Left cardiac atrium (tissue), 4 donors: Measurements from ENCODE around the gene LSM14B. TPM values are rescaled to one million over a fixed set of nuclear protein-coding genes. Genes with fewer than 3 reads are reported as not detected.
A peak's percentile ranks its signal among the peaks of the same experiment; 100 is the strongest.

Experiments used
- ATAC-seq, 2 donors: fragments of 200-7000 bp; cut with Tn5 transposase; one replicate each; pipeline ENCODE4 v1.9.1; 2020; ENCODE audit warnings: mild to moderate bottlenecking in 2 of 2, moderate library complexity in 2 of 2
- DNase-seq: peaks from one replicate; pipeline ENCODE4 v3.0.0-alpha.2; 2020
- intact Hi-C, 2 donors: fragments of 100-400 bp; cut with DNase I; formaldehyde crosslinking; loops; one replicate each; pipeline versions ENCODE4 v1.14.1 to v1.15.1; 2022 to 2023
- total RNA-seq, 2 donors: library from RNA; stranded (reverse); fragmentation: NEBNext Ultra II Directional; extraction: Animal tissue kit (Norgen Biotek cat#: 25700); gene quantifications; one replicate each; pipeline ENCODE4 v1.2.1, GENCODE V29; 2021
- donor health status: DM: no; HTN: yes; CAD: no.
- donor health status: DM: no; HTN: yes; CAD: no; lungs with severe emphysema.
- donor health status: DM: yes; HTN: yes; CAD: no.
- donor health status: Dilated cardiomyopathy.

The LSM14B gene
- total RNA-seq, 2 donors from 2014 or later = 36.8 to 38.1 TPM

DNA sequence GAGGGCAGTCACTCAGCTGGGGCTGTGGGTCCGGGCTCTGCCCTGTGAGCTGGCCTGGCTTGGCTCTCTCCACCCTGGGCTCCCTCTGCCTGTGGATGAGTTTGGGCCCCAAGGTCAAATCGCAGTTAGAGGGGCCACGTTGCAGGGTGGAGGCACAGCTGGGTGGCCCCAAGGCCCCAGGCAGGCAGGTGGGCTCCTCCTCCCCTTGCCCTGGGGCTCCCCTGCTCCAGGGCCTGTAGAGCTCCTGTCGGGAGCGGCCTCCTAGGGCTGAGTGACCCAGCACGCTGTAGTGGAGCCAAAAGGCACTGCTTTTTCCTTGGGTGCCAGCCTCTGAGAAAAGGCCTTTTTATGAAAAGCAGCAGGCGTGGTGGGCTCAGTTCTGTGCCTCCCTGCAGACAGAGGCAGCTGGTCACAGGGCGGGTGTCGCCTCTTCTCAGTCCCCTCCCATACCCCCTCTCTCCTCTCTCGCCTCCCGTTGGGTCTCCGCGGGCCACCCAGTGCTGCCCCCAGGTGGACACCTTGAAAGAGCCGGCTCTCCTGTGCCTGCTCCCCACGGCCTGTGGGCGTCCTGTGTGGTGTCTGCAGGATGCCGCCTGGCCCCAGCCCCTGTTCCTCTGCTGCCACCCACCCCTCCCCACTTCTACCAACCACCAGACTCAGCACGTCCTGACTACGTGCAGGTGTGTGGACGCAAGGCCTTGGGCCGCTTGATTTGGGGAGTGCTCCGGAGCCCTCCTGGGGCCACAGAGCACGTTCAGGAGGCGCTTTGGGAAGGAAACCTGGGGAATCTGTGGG is 34.5 kb downstream of the LSM14B start:
- peak; percentile 78 to 92 for ATAC-seq
- peak; percentile 76 for DNase-seq
- intact Hi-C loops = no loop called here

DNA sequence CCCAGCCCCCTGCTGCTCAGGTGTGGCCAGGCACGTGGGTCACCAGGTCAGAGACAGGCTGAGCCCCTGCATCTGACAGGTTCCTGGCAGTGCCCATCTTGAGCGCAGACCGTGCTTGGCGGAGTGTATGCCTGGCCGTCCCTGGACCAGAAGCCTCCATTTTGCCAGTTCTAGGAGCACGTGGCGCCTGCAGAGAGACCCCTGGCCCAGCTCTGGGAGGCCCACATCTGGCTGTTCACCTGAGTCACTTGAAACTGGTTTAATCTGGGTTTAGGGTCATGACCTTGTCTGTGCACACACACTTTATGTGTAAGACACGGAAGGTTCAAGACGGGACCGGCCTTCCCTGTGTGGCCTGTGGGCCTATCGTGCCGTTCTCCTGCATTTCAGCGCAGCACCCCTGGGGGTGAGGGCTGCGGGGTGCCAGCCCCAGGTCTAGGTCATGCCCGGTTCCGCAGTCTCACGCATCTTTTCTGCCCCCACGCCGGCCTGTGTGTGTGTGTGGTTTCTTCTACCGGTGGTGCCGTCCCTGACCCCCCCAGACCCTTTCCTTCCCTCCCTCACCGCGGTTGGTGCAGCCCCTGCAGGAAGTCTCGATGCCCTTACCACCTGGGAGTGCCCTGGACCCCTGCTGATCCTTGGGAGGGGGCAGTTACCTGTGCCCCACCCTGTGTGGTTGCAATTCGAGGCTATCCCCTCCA is 35.3 kb downstream of the LSM14B start:
- ATAC-seq (peak in 1 of 2 donors; percentile 4), DNase-seq (no peak)
- intact Hi-C loops = no loop called here

DNA sequence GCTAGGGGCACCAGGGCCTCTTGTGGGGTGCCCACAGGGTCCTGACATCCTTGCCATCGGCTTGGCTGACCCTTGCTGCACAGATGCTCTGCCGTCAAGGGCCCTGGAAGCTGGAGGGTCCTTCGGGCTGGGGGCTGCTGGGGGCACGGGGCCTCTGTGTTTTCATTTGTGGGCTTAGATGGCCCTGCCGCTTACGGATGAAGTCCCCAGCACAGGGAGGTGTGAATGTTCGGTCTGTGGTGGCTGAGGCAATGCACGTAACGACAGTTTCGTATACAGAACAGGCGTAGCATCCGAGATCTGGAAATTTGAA is 35.8 kb downstream of the LSM14B start:
- intact Hi-C loops = no loop called here
- DNase-seq = no peak
- ATAC-seq = no peak

DNA sequence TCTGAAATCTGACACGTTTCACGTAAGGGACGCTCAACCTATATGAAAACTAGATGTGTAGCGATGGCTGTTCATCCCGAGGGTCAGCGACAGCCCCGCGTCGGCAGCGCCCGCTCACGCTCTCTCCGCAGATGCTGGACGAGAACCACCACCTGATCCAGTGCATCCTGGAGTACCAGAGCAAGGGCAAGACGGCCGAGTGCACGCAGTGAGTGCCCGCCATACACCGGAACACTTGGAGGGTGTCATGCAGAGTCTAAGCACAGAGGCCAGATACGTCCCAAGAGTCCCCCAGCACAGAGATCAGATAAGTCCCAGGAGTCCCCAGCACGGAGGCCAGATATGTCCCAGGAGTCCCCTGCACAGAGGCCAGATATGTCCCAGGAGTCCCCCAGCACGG is 36.3 kb downstream of the LSM14B start:
- no peak for ATAC-seq
- intact Hi-C loops = no loop called here
- no peak for DNase-seq

DNA sequence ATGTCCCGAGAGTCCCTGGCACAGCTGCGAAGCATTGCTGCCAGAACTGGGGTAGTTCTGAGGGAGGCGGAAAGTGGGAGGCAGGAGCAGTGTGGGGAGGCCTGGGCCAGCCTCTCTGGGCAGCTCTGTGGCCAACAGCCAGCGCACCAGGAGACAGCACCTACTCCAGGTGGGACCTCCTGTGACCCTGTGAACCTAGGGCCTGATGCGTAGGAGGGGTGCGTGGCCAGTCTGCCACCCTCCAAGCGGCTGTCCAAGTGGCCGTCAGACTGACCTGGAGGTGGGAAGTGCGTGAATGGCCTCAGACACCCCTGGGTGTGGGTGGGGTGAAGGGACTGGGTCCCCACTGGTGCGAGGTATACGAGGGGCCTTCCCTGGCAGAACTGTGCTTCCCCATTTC is 36.8 kb downstream of the LSM14B start:
- intact Hi-C loops = no loop called here
- no peak for ATAC-seq
- DNase-seq = no peak

DNA sequence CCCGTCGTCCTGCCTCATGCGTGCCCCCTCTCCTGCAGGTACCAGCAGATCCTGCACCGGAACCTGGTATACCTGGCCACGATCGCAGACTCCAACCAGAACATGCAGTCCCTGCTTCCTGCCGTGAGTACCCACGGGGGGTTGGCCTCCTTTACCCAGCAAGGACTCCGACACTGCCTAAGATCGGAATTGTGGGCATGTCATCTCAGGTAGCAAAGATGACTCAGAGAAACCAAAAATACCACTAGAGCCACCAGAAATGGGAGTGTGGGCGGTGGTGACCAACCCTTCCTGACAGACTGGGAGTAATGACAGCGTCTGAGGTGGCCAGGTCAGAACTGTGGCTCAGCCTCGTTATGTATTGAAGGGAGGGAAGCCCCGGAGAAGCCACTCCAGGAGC is 37.6 kb downstream of the LSM14B start:
- intact Hi-C loops = no loop called here
- no peak for ATAC-seq
- DNase-seq = no peak

DNA sequence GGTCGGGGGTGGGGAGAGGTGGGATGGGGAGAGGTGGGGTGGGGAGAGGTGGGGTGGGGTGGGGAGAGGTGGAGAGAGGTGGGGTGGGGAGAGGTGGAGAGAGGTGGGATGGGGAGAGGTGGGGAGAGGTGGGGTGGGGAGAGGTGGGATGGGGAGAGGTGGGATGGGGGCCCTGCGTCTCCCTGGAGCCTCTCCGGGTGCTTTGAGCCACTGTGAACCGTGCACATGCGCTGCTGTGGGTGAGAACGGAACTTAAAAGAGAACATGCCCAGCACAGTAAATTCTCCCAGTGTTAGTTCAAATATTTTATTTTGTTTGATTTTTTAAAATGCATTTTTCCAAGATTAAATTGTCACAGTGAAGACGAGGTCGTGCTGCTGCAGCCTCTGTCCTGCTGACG is 38.0 kb downstream of the LSM14B start:
- no peak for ATAC-seq
- DNase-seq = no peak
- intact Hi-C loops = no loop called here

DNA sequence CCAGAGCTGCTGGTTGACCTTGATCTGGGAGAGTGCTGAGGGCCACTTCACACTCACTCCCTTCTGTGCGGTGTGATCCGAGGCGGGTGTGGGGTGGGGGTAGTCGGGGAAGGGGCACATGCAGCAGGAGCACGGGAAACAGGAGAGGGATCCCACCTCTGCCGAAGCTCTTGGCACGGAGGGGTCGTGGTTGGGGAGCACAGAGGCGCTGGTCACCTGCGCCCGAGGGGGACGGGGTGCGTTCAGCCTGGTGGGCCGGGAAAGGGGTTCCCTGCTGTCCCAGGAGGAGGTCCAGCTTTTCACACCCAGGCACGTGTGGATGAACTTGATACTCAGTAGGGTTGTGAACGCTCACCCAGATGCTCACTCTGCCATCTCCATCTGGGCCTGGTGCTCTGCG is 38.6 kb downstream of the LSM14B start:
- intact Hi-C loops = no loop called here
- no peak for DNase-seq
- ATAC-seq = no peak

DNA sequence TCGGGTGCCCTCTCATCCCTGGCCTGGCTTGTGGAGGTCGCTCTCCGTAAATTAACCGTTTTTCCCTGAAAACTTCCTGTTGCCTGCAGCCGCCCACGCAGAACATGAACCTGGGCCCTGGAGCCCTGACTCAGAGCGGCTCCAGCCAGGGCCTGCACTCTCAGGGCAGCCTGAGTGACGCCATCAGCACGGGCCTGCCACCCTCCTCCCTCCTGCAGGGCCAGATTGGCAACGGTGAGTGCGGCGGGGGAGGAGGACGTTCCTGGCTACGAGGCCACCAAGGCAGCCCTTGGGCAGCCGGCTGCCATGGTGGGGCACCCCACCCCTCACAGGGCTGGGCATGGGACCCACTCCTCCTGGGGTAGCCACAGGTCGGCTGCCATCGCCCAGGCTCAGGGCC is 39.1 kb downstream of the LSM14B start:
- DNase-seq (no peak), ATAC-seq (no peak)
- intact Hi-C loops = no loop called here

DNA sequence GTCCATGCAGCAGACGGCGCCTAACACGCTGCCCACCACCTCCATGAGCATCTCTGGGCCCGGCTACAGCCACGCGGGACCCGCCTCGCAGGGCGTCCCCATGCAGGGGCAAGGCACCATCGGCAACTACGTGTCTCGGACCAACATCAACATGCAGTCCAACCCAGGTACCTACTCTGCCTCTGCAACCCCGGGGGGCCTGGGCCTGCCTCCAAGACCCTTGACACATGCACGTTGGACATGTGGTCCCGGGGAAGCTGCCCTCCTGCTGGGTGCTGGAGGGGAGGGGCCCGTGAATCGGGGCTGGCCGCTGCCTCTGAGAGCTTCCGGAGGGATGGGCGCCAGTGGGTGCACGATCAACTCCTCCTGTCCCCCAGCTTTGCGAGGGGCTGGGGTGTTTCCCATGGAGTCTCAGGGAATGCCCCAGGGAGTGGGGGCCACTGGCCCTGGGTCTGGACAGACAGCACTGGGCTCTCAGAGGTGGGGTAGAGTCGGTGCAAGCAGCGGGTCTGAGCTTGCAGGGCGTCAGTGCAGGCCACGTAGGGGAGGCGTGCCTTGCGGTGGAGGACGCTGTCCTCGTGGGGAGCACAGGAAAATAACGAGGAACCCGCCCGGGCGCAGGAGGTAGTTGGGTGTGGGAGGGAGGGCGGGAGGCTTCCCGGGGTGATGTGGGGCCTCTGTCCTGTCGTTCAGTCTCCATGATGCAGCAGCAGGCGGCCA is 40.6 kb downstream of the LSM14B start:
- DNase-seq (no peak), ATAC-seq (no peak)
- intact Hi-C loops = no loop called here

DNA sequence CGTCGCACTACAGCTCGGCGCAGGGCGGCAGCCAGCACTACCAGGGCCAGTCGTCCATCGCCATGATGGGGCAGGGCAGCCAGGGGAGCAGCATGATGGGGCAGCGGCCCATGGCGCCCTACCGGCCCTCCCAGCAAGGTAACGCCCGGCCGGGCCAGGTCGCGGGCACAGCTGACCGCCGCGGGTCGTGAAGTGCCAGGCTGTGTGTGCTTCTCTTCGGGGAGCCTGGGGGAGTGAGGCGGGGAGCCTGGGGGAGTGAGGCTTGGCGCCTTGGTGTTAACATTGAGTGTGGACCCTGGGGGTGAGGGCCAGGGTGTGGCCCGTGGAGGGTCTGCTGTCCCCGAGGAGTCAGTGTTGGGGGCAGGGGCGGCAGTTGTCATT is 41.2 kb downstream of the LSM14B start:
- intact Hi-C loops = no loop called here
- no peak for ATAC-seq

DNA sequence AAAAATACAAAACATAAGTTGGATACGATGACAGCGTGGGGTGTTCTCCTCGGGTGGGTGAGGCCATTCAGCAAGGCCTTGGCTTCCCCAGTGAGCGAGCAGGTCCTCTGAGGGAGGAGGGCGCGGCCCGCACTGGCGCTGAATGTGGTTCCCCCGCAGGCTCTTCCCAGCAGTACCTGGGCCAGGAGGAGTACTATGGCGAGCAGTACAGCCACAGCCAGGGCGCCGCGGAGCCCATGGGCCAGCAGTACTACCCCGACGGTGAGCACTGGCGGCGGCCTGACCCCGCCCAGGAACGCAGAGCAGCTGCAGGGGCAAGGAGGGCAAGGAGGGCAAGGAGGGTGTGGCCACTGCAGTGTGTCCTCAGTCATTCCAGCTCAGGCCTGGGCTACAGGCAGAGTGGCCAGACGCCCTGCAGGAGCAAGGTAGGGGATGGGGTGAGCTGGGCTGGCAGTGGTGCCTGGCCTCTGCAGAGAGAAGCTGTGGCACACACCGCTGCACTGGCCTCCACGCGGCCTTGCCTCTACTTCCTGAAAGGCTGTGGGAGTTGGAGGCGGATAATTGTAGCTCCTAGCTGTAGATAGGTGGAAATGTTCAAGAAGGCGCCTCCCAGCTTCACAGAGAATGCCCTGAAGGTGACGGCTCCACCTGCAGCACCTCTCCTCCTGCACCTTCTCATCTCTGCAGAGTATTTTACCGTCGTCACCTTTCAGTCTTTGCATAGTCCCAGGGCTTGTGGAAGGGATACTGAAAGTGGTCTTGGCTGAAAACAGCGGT is 41.9 kb downstream of the LSM14B start:
- ATAC-seq = no peak
- no peak for DNase-seq
- intact Hi-C loops = no loop called here

More for the DNA sequence above, 41.2 kb downstream of the LSM14B start:
- DNase-seq = no peak

DNA sequence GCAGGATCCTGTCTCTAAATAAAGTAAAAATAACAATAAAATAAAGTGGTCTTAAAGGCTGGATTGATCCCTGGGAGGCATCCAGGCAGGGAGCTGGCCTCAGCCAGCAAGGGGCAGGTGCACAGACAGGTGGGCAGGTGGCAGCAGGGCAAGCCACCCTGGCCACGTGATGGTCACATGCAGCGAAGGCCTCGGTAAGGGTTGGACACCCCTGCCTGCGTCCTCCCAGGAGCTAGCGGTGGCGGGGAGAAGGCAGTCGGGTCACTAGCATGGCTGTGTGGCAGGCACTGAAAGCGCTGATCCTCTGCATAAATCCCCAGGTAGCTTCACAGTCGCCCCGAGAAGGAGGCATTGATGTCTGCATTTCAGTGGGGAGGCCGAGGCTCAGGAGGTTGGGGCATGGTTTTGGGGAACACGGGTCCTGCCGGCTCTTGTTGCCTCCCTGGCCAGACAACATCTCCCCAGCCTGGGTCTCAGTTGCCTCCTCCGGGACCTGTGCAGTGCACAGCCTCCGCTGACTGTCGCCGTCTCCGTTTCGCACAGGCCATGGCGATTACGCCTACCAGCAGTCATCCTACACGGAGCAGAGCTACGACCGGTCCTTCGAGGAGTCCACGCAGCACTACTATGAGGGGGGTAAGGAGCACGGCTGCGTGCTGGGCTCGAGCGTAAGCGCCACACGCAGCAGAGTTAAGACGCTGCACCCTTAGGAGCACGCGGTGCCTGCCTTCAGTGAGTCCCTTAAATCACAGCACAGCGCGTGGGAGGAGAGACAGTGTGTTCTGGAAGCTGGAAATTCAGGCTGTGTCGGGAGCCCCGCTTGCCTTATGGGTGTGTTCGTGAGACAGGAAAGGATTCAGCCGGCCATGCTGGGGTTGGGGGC is 42.8 kb downstream of the LSM14B start:
- ATAC-seq (no peak), DNase-seq (no peak)
- intact Hi-C loops = no loop called here

DNA sequence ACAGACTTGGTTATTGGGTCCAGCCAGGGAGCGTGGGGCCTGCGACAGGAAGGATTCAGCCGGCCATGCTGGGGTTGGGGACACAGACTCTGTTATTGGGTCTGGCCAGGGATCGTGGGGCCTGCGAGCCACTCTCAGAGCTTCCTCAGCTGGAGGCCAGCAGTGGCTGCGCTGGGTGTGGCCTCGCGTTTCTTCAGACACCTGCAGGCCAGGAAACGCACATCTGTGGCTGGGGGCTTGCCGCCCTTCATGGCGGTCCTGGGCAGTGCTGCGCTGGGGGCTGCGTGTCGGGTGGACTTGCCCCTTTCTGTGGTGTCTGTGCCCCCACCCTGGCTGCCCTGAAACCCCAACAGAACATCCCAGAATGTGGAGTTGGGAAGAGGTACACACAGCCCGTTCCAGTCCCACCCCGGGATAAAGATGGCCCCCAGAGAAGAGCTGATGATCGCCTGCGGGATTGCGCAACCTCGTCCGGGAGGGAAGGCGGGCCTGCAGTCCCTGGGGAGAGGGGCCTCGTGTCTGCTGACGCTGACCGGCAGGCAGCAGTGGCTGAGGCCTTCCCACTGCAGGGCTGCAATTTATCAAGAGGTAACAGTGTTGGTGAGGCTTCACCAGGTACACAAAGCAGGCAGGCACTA is 43.6 kb downstream of the LSM14B start:
- ATAC-seq = no peak
- peak; percentile 52 for DNase-seq
- intact Hi-C loops = no loop called here

DNA sequence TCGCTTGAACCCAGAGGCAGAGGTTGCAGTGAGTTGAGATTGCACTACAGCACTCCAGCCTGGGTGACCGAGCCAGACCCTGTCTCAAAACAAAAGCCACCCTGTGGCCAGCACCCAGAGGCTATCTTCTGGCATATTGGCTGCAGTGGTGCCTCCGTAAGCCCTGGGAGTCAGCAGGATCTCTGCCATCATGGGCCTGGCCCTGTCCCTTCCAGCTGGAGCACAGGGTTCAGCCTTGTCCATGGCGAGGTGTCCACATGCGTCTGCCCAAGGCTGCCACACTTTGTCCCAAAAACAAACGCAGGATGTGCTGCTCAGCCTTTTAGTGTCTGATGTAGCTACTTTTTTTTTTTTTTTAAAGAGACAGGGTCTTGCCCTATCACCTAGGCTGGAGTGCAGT is 45.2 kb downstream of the LSM14B start:
- DNase-seq (no peak), ATAC-seq (no peak)
- intact Hi-C loops = no loop called here

DNA sequence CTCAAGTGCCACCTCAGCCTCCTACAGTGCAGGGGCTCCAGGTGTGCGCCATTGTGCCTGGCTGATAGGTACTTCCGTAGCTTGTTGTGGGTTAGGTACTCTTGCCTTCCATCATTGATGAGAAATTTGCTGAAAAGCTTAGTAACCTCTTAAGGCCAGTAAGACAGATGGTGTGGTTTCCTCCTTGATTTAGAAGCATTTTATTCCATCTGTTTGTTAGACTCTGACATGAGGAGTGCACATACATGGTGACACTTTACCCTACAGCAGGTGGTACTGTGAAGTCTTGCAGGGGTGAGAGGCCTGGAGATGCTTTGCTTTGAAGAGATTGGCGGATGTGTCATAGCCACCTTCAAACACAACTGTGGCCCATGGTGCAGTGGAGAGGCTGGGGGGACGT is 45.8 kb downstream of the LSM14B start:
- intact Hi-C loops = no loop called here
- no peak for DNase-seq
- ATAC-seq = no peak

DNA sequence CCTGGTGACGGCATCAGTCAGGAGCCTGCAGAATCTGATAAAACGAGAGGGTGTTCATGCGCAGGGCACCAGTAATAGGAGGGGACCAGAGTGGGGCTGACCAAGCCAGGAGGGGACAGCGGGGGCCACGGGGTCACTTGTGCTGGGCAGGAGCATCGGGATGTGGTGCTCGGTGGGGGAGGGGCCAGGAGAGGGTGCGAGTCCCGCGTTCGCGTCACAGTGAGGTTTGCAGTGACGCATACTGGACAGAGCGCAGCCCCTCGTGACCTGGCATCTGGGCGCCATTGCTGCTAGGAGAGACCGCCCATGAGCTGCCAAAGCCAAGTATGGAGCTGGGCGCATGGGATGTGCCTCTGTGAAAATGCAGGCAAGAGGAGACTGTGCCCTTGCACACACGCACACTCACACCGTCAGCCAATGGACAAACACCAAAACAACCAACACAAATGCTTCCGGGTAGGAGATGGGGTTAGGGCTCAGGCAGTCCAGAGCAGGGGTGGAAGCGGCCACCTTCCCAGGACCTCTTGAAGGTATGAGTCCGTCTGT is 46.7 kb downstream of the LSM14B start:
- ATAC-seq (no peak), DNase-seq (no peak)
- intact Hi-C loops = no loop called here

DNA sequence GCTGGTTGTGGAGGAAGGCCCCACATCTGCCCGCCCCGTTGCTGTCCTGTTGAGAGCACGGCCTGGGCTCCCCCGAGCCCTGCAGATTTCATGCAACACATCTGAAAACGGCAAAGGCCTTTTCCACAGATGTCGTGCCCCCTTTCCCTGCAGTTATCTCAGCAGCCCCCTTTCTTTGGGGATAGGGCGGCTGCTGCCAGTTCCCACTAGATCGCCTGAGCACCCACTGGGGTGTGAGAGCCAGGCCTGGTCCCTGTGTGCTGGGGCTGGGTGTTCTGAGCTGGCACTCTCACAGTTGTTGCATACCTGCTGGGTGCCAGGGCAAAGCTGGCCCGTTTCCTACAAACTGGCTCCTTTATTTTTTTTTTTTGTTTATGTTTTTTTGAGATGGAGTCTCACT is 48.3 kb downstream of the LSM14B start:
- DNase-seq = no peak
- ATAC-seq = no peak
- intact Hi-C loops = no loop called here
